ENCODE data around the gene FAF1. TPM values are rescaled to one million over a fixed set of nuclear protein-coding genes. Genes with fewer than 3 reads are reported as not detected.

Gene FAF1
- total RNA-seq, 4 donors from 2014 or later, result 25.1 to 55.7 (median 38.8) TPM

DNA sequence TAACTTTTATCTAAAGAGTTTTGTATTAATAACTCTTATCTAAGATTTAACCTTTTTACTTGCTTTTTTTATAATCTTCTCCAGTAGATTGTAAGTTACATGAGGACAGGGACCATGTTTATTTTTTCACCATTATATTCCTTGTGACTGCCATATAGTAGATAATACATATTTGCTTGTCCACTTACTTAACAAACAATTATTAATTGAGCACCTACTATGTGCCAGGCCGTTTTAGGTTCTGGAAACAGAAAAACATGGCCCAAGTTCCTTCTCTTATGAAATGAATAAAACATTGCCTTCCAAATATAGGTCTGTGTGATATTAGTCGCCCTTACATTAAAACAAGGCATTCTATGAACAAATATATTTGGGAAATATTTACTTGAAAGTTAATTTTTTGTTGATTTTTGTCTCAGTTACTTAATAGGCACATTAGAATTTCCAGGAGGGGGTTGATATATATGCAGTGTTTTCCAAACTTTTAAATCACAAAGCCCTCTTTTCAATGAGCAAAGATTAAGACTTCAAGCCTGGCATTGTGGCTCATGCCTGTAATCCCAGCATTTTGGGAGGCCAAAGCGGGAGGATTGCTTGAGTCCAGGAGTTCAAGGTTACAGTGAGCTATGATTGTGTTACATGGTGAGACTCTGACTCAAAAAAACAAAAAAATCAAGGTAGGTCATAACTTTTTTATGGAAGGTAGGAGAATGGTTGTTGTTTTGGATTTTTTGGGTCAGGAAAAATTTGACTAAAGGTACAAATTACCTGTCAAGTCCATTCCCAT lies 32.7 kb upstream of the FAF1 start:
- 87 to 89% methylated on average over 3 of the region's 3 CpGs for WGBS, 2 donors
- no peaks in the 10 kb centered on the region for H3K36me3 ChIP-seq
- no peaks in the 10 kb centered on the region for H3K4me1 ChIP-seq
- no peaks in the 10 kb centered on the region for H3K27me3 ChIP-seq
- no peaks in the 10 kb centered on the region for H3K9me3 ChIP-seq
- no peak overlapping the region for H3K27ac ChIP-seq
- TF ChIP-seq CTCF (IDR thresholded peaks at IDR 0.05) (no peak), POLR2A (IDR thresholded peaks at IDR 0.05) (no peak), EP300 (IDR thresholded peaks at IDR 0.05) (no peak)
- no peak for DNase-seq (ENCODE audit: low spot score in 2 of 2)
- H3K4me3 ChIP-seq, result no peak overlapping the region

DNA sequence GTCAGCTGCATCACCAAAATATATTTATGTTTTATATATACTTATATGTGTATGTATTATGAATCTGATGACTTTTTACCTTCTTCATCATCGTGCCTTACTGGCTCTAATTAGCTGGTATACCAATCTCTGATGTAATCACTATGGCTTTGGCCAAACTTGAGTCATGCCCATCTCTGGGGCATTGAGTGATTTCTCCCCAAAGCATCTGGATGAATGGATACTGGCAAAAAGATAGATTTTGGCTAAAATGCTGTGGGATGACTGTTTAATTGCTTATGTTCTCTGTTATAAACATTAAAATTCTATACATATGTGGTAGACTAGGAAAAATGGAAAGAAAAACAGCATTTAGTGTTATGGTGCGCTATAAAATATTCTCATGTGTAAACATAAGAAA lies 29.6 kb upstream of the FAF1 start:
- no peaks in the 10 kb centered on the region for H3K27me3 ChIP-seq
- no peak overlapping the region for H3K4me3 ChIP-seq
- no peaks in the 10 kb centered on the region for H3K36me3 ChIP-seq
- WGBS, 2 donors, result 83 to 85% methylated on average over 2 of the region's 2 CpGs
- no peak for TF ChIP-seq CTCF (IDR thresholded peaks at IDR 0.05)
- no peak for TF ChIP-seq POLR2A (IDR thresholded peaks at IDR 0.05)
- TF ChIP-seq EP300 (IDR thresholded peaks at IDR 0.05), result no peak
- no peak overlapping the region for H3K27ac ChIP-seq
- H3K4me1 ChIP-seq, result no peaks in the 10 kb centered on the region
- no peak for DNase-seq (ENCODE audit: low spot score in 2 of 2)
- no peaks in the 10 kb centered on the region for H3K9me3 ChIP-seq

GRCh38 chr1:50986653-50987052 lies 26.6 kb upstream of the FAF1 start:
- H3K36me3 ChIP-seq, result no peaks in the 10 kb centered on the region
- H3K27ac ChIP-seq, result no peak overlapping the region
- no peaks in the 10 kb centered on the region for H3K4me1 ChIP-seq
- no peak overlapping the region for H3K4me3 ChIP-seq
- no peak for DNase-seq (ENCODE audit: low spot score in 2 of 2)
- H3K9me3 ChIP-seq, result no peaks in the 10 kb centered on the region
- 72% methylated on average over 4 of the region's 4 CpGs for WGBS, 2 donors
- H3K27me3 ChIP-seq, result no peaks in the 10 kb centered on the region
- no peak for TF ChIP-seq POLR2A (IDR thresholded peaks at IDR 0.05)
- no peak for TF ChIP-seq EP300 (IDR thresholded peaks at IDR 0.05)
- no peak for TF ChIP-seq CTCF (IDR thresholded peaks at IDR 0.05)

- DNase-seq (ENCODE audit: low spot score in 2 of 2), result no peak
- Histone ChIP-seq H3K27ac (peak overlapping the region in 2 of 4 donors; percentile 2 to 28), H3K27me3 (no peaks in the 10 kb centered on the region), H3K4me1 (no peaks in the 10 kb centered on the region), H3K36me3 (no peaks in the 10 kb centered on the region), H3K4me3 (no peak overlapping the region), H3K9me3 (no peaks in the 10 kb centered on the region)
- 33 to 53% methylated on average over 1 of the region's 1 CpG for whole genome bisulfite sequencing, 2 donors
- TF ChIP-seq POLR2A (IDR thresholded peaks at IDR 0.05) (no peak), CTCF (IDR thresholded peaks at IDR 0.05) (no peak), EP300 (IDR thresholded peaks at IDR 0.05) (no peak)
Measured at GRCh38 chr1:50985094-50985493, 25.0 kb upstream of the FAF1 start.

DNA sequence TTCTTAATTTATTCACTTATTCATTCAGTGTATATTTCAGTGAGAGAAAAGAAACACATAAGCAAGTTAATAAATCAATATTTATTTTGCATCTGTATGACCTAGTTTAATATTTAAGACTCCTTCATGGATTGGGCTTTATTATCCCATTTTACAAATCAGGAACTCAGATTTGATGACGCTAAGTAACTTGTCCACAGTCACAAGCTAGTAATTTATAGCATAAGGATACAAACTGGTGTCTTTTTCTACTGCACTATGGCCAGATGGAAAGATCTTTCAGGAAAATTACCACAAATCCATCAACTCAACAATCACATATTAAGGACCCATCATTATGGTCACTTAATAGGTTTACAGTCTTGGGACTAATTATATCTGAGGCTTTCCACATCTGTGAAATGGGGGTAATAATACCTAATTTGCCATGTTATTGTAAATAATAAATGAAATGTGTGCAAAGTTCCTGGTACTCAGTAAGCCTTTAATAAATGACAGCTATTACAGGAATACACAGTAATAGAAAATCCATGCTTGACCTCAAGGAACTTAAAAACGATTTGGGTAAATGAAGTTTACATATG lies 23.2 kb upstream of the FAF1 start:
- H3K27me3 ChIP-seq, result no peaks in the 10 kb centered on the region
- H3K4me1 ChIP-seq, result peaks cover 0 to 4% (median 0%) of the 10 kb centered on the region in 4 donors
- H3K36me3 ChIP-seq, result no peaks in the 10 kb centered on the region
- DNase-seq (ENCODE audit: low spot score in 2 of 2), result no peak
- no peak overlapping the region for H3K27ac ChIP-seq
- no peak overlapping the region for H3K4me3 ChIP-seq
- H3K9me3 ChIP-seq, result no peaks in the 10 kb centered on the region
- WGBS, 2 donors, result 59 to 63% methylated on average over 2 of the region's 2 CpGs
- no peak for TF ChIP-seq CTCF (IDR thresholded peaks at IDR 0.05)
- no peak for TF ChIP-seq POLR2A (IDR thresholded peaks at IDR 0.05)
- TF ChIP-seq EP300 (IDR thresholded peaks at IDR 0.05), result no peak

Data from tibial nerve (tissue), 4 donors.